ENCODE measurements around the gene VEZT. TPM values are rescaled to one million over a fixed set of nuclear protein-coding genes. Genes with fewer than 3 reads are reported as not detected.

VEZT gene
- total and polyA plus RNA-seq, 9 of the 15 experiments (the other 6 are each of a cell fraction or from before 2014, with no cell fraction given), result 16.1 to 61.5 (median 32.6) TPM

- 4% methylated on average over 4 of the region's 4 CpGs for WGBS (ENCODE audit: insufficient coverage, low coverage, missing lambda C conversion rate)
- DNase-seq (ENCODE audit: extremely low read depth in 1 of 4, low spot score in 3 of 4), result no peak
- Histone ChIP-seq H3K4me2 (ENCODE audit: insufficient read depth, low read length) (no peak overlapping the region), H3K4me3 (no peak overlapping the region), H3K27me3 (ENCODE audit: control insufficient read depth in 2 of 2, insufficient read depth in 2 of 2, low read length in 2 of 2) (peaks cover 0 to 9% of the 10 kb centered on the region in 2 experiments; a peak in 1 of 5 replicates), H3K27ac (ENCODE audit: extremely low read depth, low read depth, low read length) (no peak overlapping the region), H2AFZ (ENCODE audit: low read depth, low read length) (no peak overlapping the region), H4K20me1 (replicated peaks; ENCODE audit: control insufficient read depth, insufficient read depth, low read length) (no peaks in the 10 kb centered on the region), H3K79me2 (ENCODE audit: control insufficient read depth, insufficient read depth, low read length) (no peaks in the 10 kb centered on the region), H3K36me3 (ENCODE audit: control insufficient read depth, insufficient read depth, low read length) (no peaks in the 10 kb centered on the region), H3K4me1 (replicated peaks in 1 of 2; ENCODE audit: control insufficient read depth in 2 of 2, insufficient read depth in 2 of 2, low read length in 2 of 2) (0 out of 5 replicates have a peak, but pooled peaks cover 0 to 2% of the 10 kb centered on the region in 2 experiments), H3K9me1 (ENCODE audit: control insufficient read depth, insufficient read depth, low read length) (no peaks in the 10 kb centered on the region), H3K9me3 (replicated peaks; ENCODE audit: control insufficient read depth, insufficient read depth, low read depth, low read length) (no peaks in the 10 kb centered on the region), H3K9ac (ENCODE audit: insufficient read depth in 1 of 2, low read depth in 2 of 2, low read length in 2 of 2) (no peak overlapping the region)
- POLR2A ChIA-PET, result no interaction called here
- no peak for FAIRE-seq
- intact Hi-C loops (cut with micrococcal nuclease), result no loop called here
- no TSS peak for BruUV-seq (replicated peaks)
- CTCF ChIA-PET (ENCODE audit: low intra/inter-chr PET ratio), result no interaction called here
- in situ Hi-C loops (cut with MboI), result no loop called here
- ATAC-seq, result no peak
- TF ChIP-seq PTTG1 (tag; IDR thresholded peaks at IDR 0.05; ENCODE audit: low read depth), result no peak
- no peak for TF ChIP-seq MYBL2 (IDR thresholded peaks at IDR 0.05; ENCODE audit: low read depth)
- no peak for TF ChIP-seq MYBL2 (CRISPR knock-in tag; IDR thresholded peaks at IDR 0.05; ENCODE audit: borderline replicate concordance)
- no peak for TF ChIP-seq NKRF (IDR thresholded peaks at IDR 0.05; ENCODE audit: borderline replicate concordance)
- no peak for TF ChIP-seq ATF6 (CRISPR knock-in tag; IDR thresholded peaks at IDR 0.05)
- TF ChIP-seq TCFL5 (CRISPR knock-in tag; conservative IDR thresholded peaks at IDR 0.05), result no peak
- no peak for TF ChIP-seq ZNF324 (CRISPR knock-in tag; IDR thresholded peaks at IDR 0.05)
- TF ChIP-seq ZNF507 (tag; conservative IDR thresholded peaks at IDR 0.05), result no peak
- TF ChIP-seq, protein P1, sequence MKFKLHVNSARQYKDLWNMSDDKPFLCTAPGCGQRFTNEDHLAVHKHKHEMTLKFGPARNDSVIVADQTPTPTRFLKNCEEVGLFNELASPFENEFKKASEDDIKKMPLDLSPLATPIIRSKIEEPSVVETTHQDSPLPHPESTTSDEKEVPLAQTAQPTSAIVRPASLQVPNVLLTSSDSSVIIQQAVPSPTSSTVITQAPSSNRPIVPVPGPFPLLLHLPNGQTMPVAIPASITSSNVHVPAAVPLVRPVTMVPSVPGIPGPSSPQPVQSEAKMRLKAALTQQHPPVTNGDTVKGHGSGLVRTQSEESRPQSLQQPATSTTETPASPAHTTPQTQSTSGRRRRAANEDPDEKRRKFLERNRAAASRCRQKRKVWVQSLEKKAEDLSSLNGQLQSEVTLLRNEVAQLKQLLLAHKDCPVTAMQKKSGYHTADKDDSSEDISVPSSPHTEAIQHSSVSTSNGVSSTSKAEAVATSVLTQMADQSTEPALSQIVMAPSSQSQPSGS (CRISPR knock-in tag; IDR thresholded peaks at IDR 0.05), result no peak
- TF ChIP-seq ZNF695 (CRISPR knock-in tag; IDR thresholded peaks at IDR 0.05), result no peak
- TF ChIP-seq ZBTB11 (CRISPR knock-in tag; IDR thresholded peaks at IDR 0.05), result no peak
- no peak for TF ChIP-seq KDM5B (IDR thresholded peaks at IDR 0.05; ENCODE audit: insufficient replicate concordance, low read depth, low read length)
- no peak for TF ChIP-seq RBM17 (IDR thresholded peaks at IDR 0.05; ENCODE audit: borderline replicate concordance, low read depth, low read length)
Measured at GRCh38 chr12:95322326-95322725, 104.7 kb downstream of the VEZT start.

Data from K562 (cell line).